H1 (cell line): ENCODE data around the gene TMEM14B. TPM values are rescaled to one million over a fixed set of nuclear protein-coding genes. Genes with fewer than 3 reads are reported as not detected.

Experiments
- CTCF ChIA-PET: fragments of 300-600 bp; sonication (Branson Sonifier 250); formaldehyde crosslinking; loops from one replicate; lab custom pipeline; 2021; ENCODE audit not compliant: partially characterized antibody; lab: Charles Lee
- POLR2A ChIA-PET: fragments of 300-600 bp; sonication (Branson Sonifier 250); formaldehyde crosslinking; loops from one replicate; lab custom pipeline; 2021; ENCODE audit warnings: inconsistent platforms; ENCODE audit not compliant: partially characterized antibody; lab: Charles Lee
- DNase-seq, 2 experiments: peaks; one replicate each; pipeline versions ENCODE4 v3.0.0 to v3.0.0-alpha.2; 2010 to 2022; ENCODE audit warnings: low spot score in 2 of 2, low read depth in 1 of 2, mixed read lengths in 1 of 2
- FAIRE-seq: peaks from 2 replicates; lab custom pipeline; 2011; peaks lifted over from hg19 to GRCh38; lab: Jason Lieb, UNC
- H2AFZ ChIP-seq: 2 replicates; pipeline ENCODE4 v1.8.1; 2012; ENCODE audit warnings: low read length, inconsistent platforms
- H2AK5ac ChIP-seq: 2 replicates; pipeline ENCODE4 v1.6.1; 2013; ENCODE audit warnings: low read depth, low read length
- H2BK120ac ChIP-seq: replicated peaks from 2 replicates; pipeline ENCODE3; 2013; ENCODE audit warnings: low read depth, low read length, inconsistent platforms
- H2BK12ac ChIP-seq: 2 replicates; pipeline ENCODE4 v1.6.1; 2013; ENCODE audit warnings: low read depth, low read length
- H2BK15ac ChIP-seq: 2 replicates; pipeline ENCODE4 v1.6.1; 2013; ENCODE audit warnings: low read length
- H2BK20ac ChIP-seq: 2 replicates; pipeline ENCODE4 v1.6.1; 2013; ENCODE audit warnings: low read length
- H2BK5ac ChIP-seq: 2 replicates; pipeline ENCODE4 v1.6.1; 2013; ENCODE audit warnings: low read depth, low read length
- H3K14ac ChIP-seq: 2 replicates; pipeline ENCODE4 v1.6.1; 2013; ENCODE audit warnings: inconsistent platforms; ENCODE audit not compliant: insufficient read length
- H3K18ac ChIP-seq: 2 replicates; pipeline ENCODE4 v1.6.1; 2013; ENCODE audit warnings: low read length; ENCODE audit errors: extremely low read depth
- H3K23ac ChIP-seq: 2 replicates; pipeline ENCODE4 v1.6.1; 2013; ENCODE audit warnings: inconsistent platforms; ENCODE audit not compliant: insufficient read length
- H3K23me2 ChIP-seq: 2 replicates; pipeline ENCODE4 v1.6.1; 2013; ENCODE audit warnings: low read depth, low read length
- H3K27ac ChIP-seq: 2 replicates; pipeline ENCODE4 v1.6.1; 2011; ENCODE audit warnings: low read depth, low read length, inconsistent platforms
- H3K27me3 ChIP-seq, 4 experiments: replicated peaks in 1 of 4; 1 replicate in 1 of 4; 2 replicates in 3 of 4; pipeline versions ENCODE4 v1.6.1 to v1.8.1; 2011 to 2013; ENCODE audit warnings: low read length in 3 of 4, mild to moderate bottlenecking in 3 of 4, inconsistent platforms in 2 of 4, mixed read lengths in 2 of 4, moderate library complexity in 1 of 4; ENCODE audit not compliant: control insufficient read depth in 3 of 4, insufficient read depth in 3 of 4; ENCODE audit errors: extremely low read depth in 1 of 4
- H3K36me3 ChIP-seq, 4 experiments: 2 replicates each; pipeline versions ENCODE4 v1.6.1 to v1.8.1; 2011 to 2013; ENCODE audit warnings: mild to moderate bottlenecking in 4 of 4, low read length in 3 of 4, moderate library complexity in 2 of 4, control low read depth in 1 of 4, inconsistent platforms in 1 of 4; ENCODE audit not compliant: insufficient read depth in 4 of 4, control insufficient read depth in 2 of 4
- H3K4ac ChIP-seq: replicated peaks from 2 replicates; pipeline ENCODE3; 2013; ENCODE audit warnings: low read length, low read depth, mixed read lengths, inconsistent platforms; ENCODE audit not compliant: insufficient read length
- H3K4me1 ChIP-seq, 4 experiments: replicated peaks in 1 of 4; 1 replicate in 1 of 4; 2 replicates in 3 of 4; pipeline versions ENCODE4 v1.6.1 to v1.8.1; 2011 to 2013; ENCODE audit warnings: low read length in 3 of 4, inconsistent platforms in 2 of 4, mixed read lengths in 1 of 4; ENCODE audit not compliant: insufficient read depth in 4 of 4, control insufficient read depth in 3 of 4
- H3K4me2 ChIP-seq, 2 experiments: 2 replicates each; pipeline versions ENCODE4 v1.6.1 to v1.8.1; 2011 to 2013; ENCODE audit warnings: low read depth in 2 of 2, low read length in 2 of 2, control low read depth in 1 of 2, inconsistent platforms in 1 of 2, mild to moderate bottlenecking in 1 of 2; ENCODE audit not compliant: insufficient read depth in 1 of 2
- H3K4me3 ChIP-seq, 4 experiments: fragments of 200-600, 300-600 bp in 1 of 4; sonication (generic), shearing (Covaris generic), sonication (Bioruptor Twin) in 1 of 4; 2 replicates each; pipeline versions ENCODE4 v1.5.1 to v1.8.1; 2011 to 2016; ENCODE audit warnings: low read length in 4 of 4, low read depth in 3 of 4, control low read depth in 2 of 4, inconsistent platforms in 2 of 4, mild to moderate bottlenecking in 2 of 4, mixed read lengths in 1 of 4, moderate library complexity in 1 of 4; ENCODE audit not compliant: insufficient read depth in 2 of 4; ENCODE audit errors: extremely low read depth in 1 of 4
- H3K56ac ChIP-seq: replicated peaks from 2 replicates; pipeline ENCODE3; 2013; ENCODE audit warnings: low read depth, mild to moderate bottlenecking, mixed read lengths, low read length, inconsistent platforms; ENCODE audit not compliant: insufficient read length
- H3K79me1 ChIP-seq: 2 replicates; pipeline ENCODE4 v1.6.1; 2013; ENCODE audit warnings: low read depth, low read length, control low read depth
- H3K79me2 ChIP-seq, 2 experiments: 2 replicates each; pipeline versions ENCODE4 v1.6.1 to v1.8.1; 2012 to 2013; ENCODE audit warnings: low read length in 2 of 2, mild to moderate bottlenecking in 2 of 2, inconsistent platforms in 1 of 2; ENCODE audit not compliant: insufficient read depth in 2 of 2, control insufficient read depth in 1 of 2
- H3K9ac ChIP-seq, 4 experiments: replicated peaks in 1 of 4; 1 replicate in 1 of 4; 2 replicates in 3 of 4; pipeline versions ENCODE4 v1.6.1 to v1.8.1; 2011 to 2013; ENCODE audit warnings: low read depth in 3 of 4, low read length in 3 of 4, control low read depth in 2 of 4, mild to moderate bottlenecking in 2 of 4, moderate library complexity in 2 of 4, inconsistent platforms in 1 of 4; ENCODE audit errors: extremely low read depth in 1 of 4
- H3K9me3 ChIP-seq, 2 experiments: 2 replicates each; pipeline versions ENCODE4 v1.6.1 to v1.8.1; 2012 to 2013; ENCODE audit warnings: mild to moderate bottlenecking in 2 of 2, moderate library complexity in 2 of 2, control low read depth in 1 of 2, inconsistent platforms in 1 of 2, low read depth in 1 of 2, low read length in 1 of 2, mixed read lengths in 1 of 2; ENCODE audit not compliant: insufficient read depth in 2 of 2
- H4K20me1 ChIP-seq, 2 experiments: replicated peaks in 1 of 2; 2 replicates each; pipeline versions ENCODE3 to v1.8.1; 2011 to 2013; ENCODE audit warnings: inconsistent platforms in 2 of 2, low read length in 2 of 2, mild to moderate bottlenecking in 1 of 2; ENCODE audit not compliant: insufficient read depth in 2 of 2, control insufficient read depth in 1 of 2
- H4K5ac ChIP-seq: 2 replicates; pipeline ENCODE4 v1.6.1; 2013; ENCODE audit warnings: low read length, low read depth, mixed read lengths, inconsistent platforms; ENCODE audit not compliant: insufficient read length
- H4K8ac ChIP-seq: 2 replicates; pipeline ENCODE4 v1.8.0; 2013; ENCODE audit warnings: mild to moderate bottlenecking, moderate library complexity, low read length, inconsistent platforms; ENCODE audit not compliant: insufficient read depth; ENCODE audit errors: extremely low read depth
- H4K91ac ChIP-seq: replicated peaks from 2 replicates; pipeline ENCODE3; 2013; ENCODE audit warnings: low read length, mixed read lengths, inconsistent platforms; ENCODE audit not compliant: insufficient read length
- CHD1 ChIP-seq: IDR thresholded peaks from 2 replicates; pipeline ENCODE4 v1.6.1; 2012; ENCODE audit warnings: low read depth, low read length, improper control_type of control experiment
- CHD2 ChIP-seq: IDR thresholded peaks from 2 replicates; pipeline ENCODE4 v1.6.1; 2012; ENCODE audit warnings: low read length, improper control_type of control experiment
- EGR1 ChIP-seq: IDR thresholded peaks from 2 replicates; pipeline ENCODE4 v1.6.1; 2011; ENCODE audit warnings: low read depth, low read length, borderline replicate concordance
- NRF1 ChIP-seq: IDR thresholded peaks from 2 replicates; pipeline ENCODE4 v1.6.1; 2011; ENCODE audit warnings: mild to moderate bottlenecking, low read depth, low read length, improper control_type of control experiment
- PHF8 ChIP-seq: fragments of 200-600 bp; sonication (generic); conservative IDR thresholded peaks from 2 replicates; pipeline ENCODE4 v1.7.1; 2012; ENCODE audit warnings: low read depth, mild to moderate bottlenecking, inconsistent platforms, low read length, moderate library complexity
- POLR2A ChIP-seq, 2 experiments: IDR thresholded peaks; 1 replicate in 1 of 2; 2 replicates in 1 of 2; pipeline ENCODE4 v1.6.1; 2011; ENCODE audit warnings: low read depth in 2 of 2, low read length in 2 of 2, mild to moderate bottlenecking in 2 of 2; ENCODE audit errors: control extremely low read depth in 1 of 2
- POLR2AphosphoS5 ChIP-seq: IDR thresholded peaks from 2 replicates; pipeline ENCODE4 v1.6.1; 2011; ENCODE audit warnings: low read depth, low read length
- TEAD4 ChIP-seq: IDR thresholded peaks from 2 replicates; pipeline ENCODE4 v1.6.1; 2012; ENCODE audit warnings: low read depth, low read length, inconsistent platforms, mixed read lengths
- YY1 ChIP-seq: IDR thresholded peaks from 2 replicates; pipeline ENCODE4 v1.6.1; 2011; ENCODE audit warnings: low read depth, mild to moderate bottlenecking, low read length
- whole genome bisulfite sequencing, 2 experiments: shearing (Covaris generic) in 1 of 2; methylation state at CpG; one replicate each; pipeline versions ENCODE4 v1.1.6 to v1.1.7; 2013 to 2015; ENCODE audit warnings: low lambda C conversion rate in 2 of 2, mixed read lengths in 2 of 2, inconsistent platforms in 1 of 2, low coverage in 1 of 2, missing lambda C conversion rate in 1 of 2; ENCODE audit not compliant: insufficient replicate concordance in 2 of 2, insufficient coverage in 1 of 2, insufficient read length in 1 of 2; ENCODE audit errors: extremely low coverage in 1 of 2, missing lambda C conversion rate in 1 of 2; 5-methylcytosine and 5-hydroxymethylcytosine counted together
- polyA plus RNA-seq, 7 experiments: library from polyadenylated mRNA; depleted of rRNA in 3 of 7; stranded (reverse) in 5 of 7; unstranded in 2 of 7; fragments of >200 nt in 5 of 7; fragments of 200-250 nt in 2 of 7; gene quantifications; 1 replicate in 5 of 7; 2 replicates in 1 of 7; 4 replicates in 1 of 7; pipeline versions ENCODE4 v1.2.1 to v1.2.3, GENCODE V29; 2011 to 2013; ENCODE audit warnings: missing spikeins in 2 of 7, mixed read lengths in 2 of 7
- total RNA-seq: library from RNA; stranded (reverse); fragmentation: NEBNext Ultra II Directional; extraction: Animal tissue kit (Norgen Biotek cat#: 25700); gene quantifications from 2 replicates; pipeline ENCODE4 v1.2.1, GENCODE V29; 2021
- TF ChIP-seq, protein P1 (sequence below): IDR thresholded peaks from 2 replicates; pipeline ENCODE4 v1.6.1; 2011; ENCODE audit warnings: low read length, improper control_type of control experiment
- TF ChIP-seq, protein P2 (sequence below): IDR thresholded peaks from 2 replicates; pipeline ENCODE4 v1.6.1; 2012; ENCODE audit warnings: inconsistent platforms

TMEM14B gene
- total and polyA plus RNA-seq, 2 of the 8 experiments (the other 6 are each of a cell fraction or from before 2014, with no cell fraction given): 84.6 to 109 TPM

DNA sequence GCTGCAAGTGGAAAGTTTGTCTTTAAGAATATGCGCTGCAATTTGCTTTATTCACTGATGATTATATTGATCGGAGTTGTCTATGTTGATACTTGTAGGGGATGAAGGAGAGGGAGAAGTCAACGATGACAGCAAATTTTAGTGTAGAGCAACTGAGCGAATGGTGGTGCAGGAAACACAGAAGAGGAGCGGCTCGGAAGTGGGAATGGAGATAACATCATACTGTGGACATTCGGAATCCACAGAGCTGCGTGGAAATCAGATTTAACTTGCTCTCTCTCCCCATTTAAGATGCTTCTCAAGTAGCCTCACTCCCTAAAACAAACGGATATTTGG is 722 bp upstream of the TMEM14B start:
- H3K18ac ChIP-seq: 0 out of 2 replicates have a peak overlapping the region, but pooled peaks have one; percentile 41
- DNase-seq: no peak
- H3K23ac ChIP-seq: no peak overlapping the region
- H3K79me2 ChIP-seq: peaks cover 9 to 39% of the 10 kb centered on the region in 2 experiments
- no peaks in the 10 kb centered on the region for H3K9me3 ChIP-seq
- H2BK20ac ChIP-seq: no peak overlapping the region
- no peak overlapping the region for H2BK120ac ChIP-seq
- H3K14ac ChIP-seq: no peak overlapping the region
- WGBS, 2 experiments: 78% methylated on average over 9 of the region's 9 CpGs; no CpG with 5 or more reads in 1 of the 2 experiments
- no peak for FAIRE-seq
- no peak overlapping the region for H2AK5ac ChIP-seq
- peak overlapping the region; percentile 76 for H2AFZ ChIP-seq
- no peak overlapping the region for H2BK12ac ChIP-seq
- no peak overlapping the region for H2BK5ac ChIP-seq
- H4K91ac ChIP-seq: no peak overlapping the region
- peaks cover 4% of the 10 kb centered on the region; the same call in 1 of the 2 replicates for H3K23me2 ChIP-seq
- no peak overlapping the region; a peak in 1 of 7 replicates for H3K9ac ChIP-seq
- ChIA-PET POLR2A (interaction anchor here (0.9 to 4.0 kb wide), 8 partner anchors 9 to 225 kb away, joined by 3 to 39 read pairs (median 8); partner anchors contain the start of genes GCNT2 and TMEM14C), CTCF (interaction anchor here (1.0 to 4.8 kb wide), 7 partner anchors 11 to 268 kb away, joined by 3 to 32 read pairs (median 5); partner anchors contain the start of gene TMEM14C)
- H3K79me1 ChIP-seq: peaks cover 5% of the 10 kb centered on the region
- H2BK15ac ChIP-seq: no peak overlapping the region; the same call in 1 of the 2 replicates
- peaks cover 4 to 9% of the 10 kb centered on the region in 2 experiments for H4K20me1 ChIP-seq
- H4K8ac ChIP-seq: no peak overlapping the region
- no peak overlapping the region for H3K56ac ChIP-seq
- H3K4me2 ChIP-seq: peak overlapping the region; percentile 66 to 77
- H3K4me3 ChIP-seq: peak overlapping the region in 3 of 4 experiments; percentile 40 to 91 (median 54); a peak in 6 of 8 replicates
- H4K5ac ChIP-seq: no peak overlapping the region
- no peaks in the 10 kb centered on the region; a peak in 1 of 7 replicates for H3K27me3 ChIP-seq
- peaks cover 0 to 8% (median 1%) of the 10 kb centered on the region in 4 experiments; a peak in 2 of 7 replicates for H3K4me1 ChIP-seq
- H3K4ac ChIP-seq: no peak overlapping the region
- no peak overlapping the region; the same call in 1 of the 2 replicates for H3K27ac ChIP-seq
- H3K36me3 ChIP-seq: peaks cover 8 to 19% (median 16%) of the 10 kb centered on the region in 4 experiments; a peak in 7 of 8 replicates
- TF ChIP-seq EGR1 (no peak), POLR2AphosphoS5 (no peak), POLR2A (IDR thresholded peaks at IDR 0.05; ENCODE audit: control extremely low read depth in 1 of 2, low read depth in 2 of 2, low read length in 2 of 2) (no peak), CHD2 (no peak), PHF8 (no peak), CHD1 (no peak), NRF1 (no peak), YY1 (no peak), TEAD4 (no peak)
- TF ChIP-seq, protein P1, sequence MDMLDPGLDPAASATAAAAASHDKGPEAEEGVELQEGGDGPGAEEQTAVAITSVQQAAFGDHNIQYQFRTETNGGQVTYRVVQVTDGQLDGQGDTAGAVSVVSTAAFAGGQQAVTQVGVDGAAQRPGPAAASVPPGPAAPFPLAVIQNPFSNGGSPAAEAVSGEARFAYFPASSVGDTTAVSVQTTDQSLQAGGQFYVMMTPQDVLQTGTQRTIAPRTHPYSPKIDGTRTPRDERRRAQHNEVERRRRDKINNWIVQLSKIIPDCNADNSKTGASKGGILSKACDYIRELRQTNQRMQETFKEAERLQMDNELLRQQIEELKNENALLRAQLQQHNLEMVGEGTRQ: no peak
- TF ChIP-seq, protein P2, sequence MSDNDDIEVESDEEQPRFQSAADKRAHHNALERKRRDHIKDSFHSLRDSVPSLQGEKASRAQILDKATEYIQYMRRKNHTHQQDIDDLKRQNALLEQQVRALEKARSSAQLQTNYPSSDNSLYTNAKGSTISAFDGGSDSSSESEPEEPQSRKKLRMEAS: no peak
